Measurements from ENCODE around the gene ASRGL1.

DNA sequence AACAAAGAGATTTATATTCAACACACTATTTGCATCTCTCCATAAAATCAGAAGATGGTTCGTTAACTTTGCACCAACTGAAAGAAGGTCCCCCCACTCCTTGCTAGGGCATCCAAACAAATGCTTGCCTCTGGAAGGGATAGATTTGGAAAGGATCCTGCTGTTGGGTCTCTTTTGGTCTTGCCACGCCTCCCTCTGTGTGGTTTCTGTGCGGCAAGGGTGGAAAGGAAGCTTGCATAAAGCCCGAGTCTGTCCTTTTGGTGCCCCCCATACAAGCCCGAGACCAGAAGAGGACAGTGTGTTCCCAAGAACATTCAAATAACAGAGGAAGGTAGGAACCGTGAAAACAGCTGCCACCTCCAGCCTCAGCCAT, 96.6 kb downstream of the ASRGL1 start:
- TF ChIP-seq, protein P1, sequence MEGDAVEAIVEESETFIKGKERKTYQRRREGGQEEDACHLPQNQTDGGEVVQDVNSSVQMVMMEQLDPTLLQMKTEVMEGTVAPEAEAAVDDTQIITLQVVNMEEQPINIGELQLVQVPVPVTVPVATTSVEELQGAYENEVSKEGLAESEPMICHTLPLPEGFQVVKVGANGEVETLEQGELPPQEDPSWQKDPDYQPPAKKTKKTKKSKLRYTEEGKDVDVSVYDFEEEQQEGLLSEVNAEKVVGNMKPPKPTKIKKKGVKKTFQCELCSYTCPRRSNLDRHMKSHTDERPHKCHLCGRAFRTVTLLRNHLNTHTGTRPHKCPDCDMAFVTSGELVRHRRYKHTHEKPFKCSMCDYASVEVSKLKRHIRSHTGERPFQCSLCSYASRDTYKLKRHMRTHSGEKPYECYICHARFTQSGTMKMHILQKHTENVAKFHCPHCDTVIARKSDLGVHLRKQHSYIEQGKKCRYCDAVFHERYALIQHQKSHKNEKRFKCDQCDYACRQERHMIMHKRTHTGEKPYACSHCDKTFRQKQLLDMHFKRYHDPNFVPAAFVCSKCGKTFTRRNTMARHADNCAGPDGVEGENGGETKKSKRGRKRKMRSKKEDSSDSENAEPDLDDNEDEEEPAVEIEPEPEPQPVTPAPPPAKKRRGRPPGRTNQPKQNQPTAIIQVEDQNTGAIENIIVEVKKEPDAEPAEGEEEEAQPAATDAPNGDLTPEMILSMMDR (IDR thresholded peaks at IDR 0.05) = no peak
- no peak for TF ChIP-seq POLR2A (IDR thresholded peaks at IDR 0.05)
